ENCODE data around the gene MRPL44.

MRPL44 gene

GRCh38 chr2:223944703-223945531 lies 12.3 kb upstream of the MRPL44 start, which contains the start of gene WDFY1:
Gene WDFY1, minus strand, starts transcription at chr2:223945335. Its CDS starts 51 bp downstream, at chr2:223945284.
- Mint-ChIP-seq H3K36me3 (ENCODE audit: low read depth) (peaks cover 40% of the 10 kb centered on the region), H3K27me3 (no peaks in the 10 kb centered on the region), H3K4me3 (peak within 1 kb of the TSS; percentile 99), H3K9me3 (peaks cover under 1% of the 10 kb centered on the region), H3K27ac (peak within 1 kb of the TSS; percentile 99), H3K4me1 (ENCODE audit: low read depth) (peaks cover 19% of the 10 kb centered on the region)
- intact Hi-C loops (cut with micrococcal nuclease): loop anchor here (1.0 kb wide), 1 partner anchor 12 kb away; the partner anchor contains the start of gene MRPL44

GRCh38 chr2:223945755-223946154 lies 11.5 kb upstream of the MRPL44 start:
- Mint-ChIP-seq H3K27me3 (no peaks in the 10 kb centered on the region), H3K9me3 (no peaks in the 10 kb centered on the region), H3K4me1 (ENCODE audit: low read depth) (peaks cover 21% of the 10 kb centered on the region), H3K4me3 (no peak overlapping the region), H3K36me3 (ENCODE audit: low read depth) (peaks cover 33% of the 10 kb centered on the region), H3K27ac (no peak overlapping the region)
- intact Hi-C loops (cut with micrococcal nuclease): loop anchor here (1.0 kb wide), 1 partner anchor 12 kb away; the partner anchor contains the start of gene MRPL44

- Mint-ChIP-seq H3K27me3 (no peaks in the 10 kb centered on the region), H3K27ac (no peak overlapping the region), H3K9me3 (no peaks in the 10 kb centered on the region), H3K4me1 (ENCODE audit: low read depth) (peaks cover 14% of the 10 kb centered on the region), H3K36me3 (ENCODE audit: low read depth) (peaks cover 22% of the 10 kb centered on the region), H3K4me3 (no peak overlapping the region)
- intact Hi-C loops (cut with micrococcal nuclease): no loop called here
These were observed 9.5 kb upstream of the MRPL44 start for GRCh38 chr2:223947711-223948205.

DNA sequence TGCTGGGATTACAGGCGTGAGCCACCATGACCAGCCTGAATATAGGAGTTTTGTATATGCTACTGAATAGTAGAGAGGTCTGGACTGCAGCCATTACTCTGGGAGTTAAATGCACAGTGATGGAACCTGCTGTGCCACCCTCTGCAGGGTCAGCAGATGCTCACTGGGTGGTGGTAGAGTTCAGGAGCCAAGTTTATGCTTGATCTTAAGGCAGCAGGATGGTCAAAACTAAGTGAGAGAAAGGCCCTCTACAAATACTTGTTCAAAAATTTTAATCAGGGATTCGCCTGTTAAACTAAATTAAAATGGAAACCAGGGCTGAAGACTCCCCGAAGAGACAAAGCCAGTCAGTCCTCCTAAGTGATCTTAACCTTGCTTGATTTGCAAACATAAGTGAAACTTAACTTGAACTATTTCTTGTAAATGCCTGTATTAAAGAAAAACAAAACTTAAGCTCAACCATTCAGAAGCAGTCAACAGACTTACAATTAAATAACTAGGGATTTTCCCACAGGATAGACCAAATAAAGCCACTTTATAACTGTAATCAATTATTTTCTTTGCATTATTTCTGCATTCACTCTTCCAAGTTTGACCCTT lies 7.9 kb upstream of the MRPL44 start:
- Mint-ChIP-seq H3K4me1 (ENCODE audit: low read depth) (peaks cover 5% of the 10 kb centered on the region), H3K9me3 (no peaks in the 10 kb centered on the region), H3K27me3 (no peaks in the 10 kb centered on the region), H3K4me3 (no peak overlapping the region), H3K27ac (no peak overlapping the region), H3K36me3 (ENCODE audit: low read depth) (peaks cover 10% of the 10 kb centered on the region)
- intact Hi-C loops (cut with micrococcal nuclease): no loop called here

DNA sequence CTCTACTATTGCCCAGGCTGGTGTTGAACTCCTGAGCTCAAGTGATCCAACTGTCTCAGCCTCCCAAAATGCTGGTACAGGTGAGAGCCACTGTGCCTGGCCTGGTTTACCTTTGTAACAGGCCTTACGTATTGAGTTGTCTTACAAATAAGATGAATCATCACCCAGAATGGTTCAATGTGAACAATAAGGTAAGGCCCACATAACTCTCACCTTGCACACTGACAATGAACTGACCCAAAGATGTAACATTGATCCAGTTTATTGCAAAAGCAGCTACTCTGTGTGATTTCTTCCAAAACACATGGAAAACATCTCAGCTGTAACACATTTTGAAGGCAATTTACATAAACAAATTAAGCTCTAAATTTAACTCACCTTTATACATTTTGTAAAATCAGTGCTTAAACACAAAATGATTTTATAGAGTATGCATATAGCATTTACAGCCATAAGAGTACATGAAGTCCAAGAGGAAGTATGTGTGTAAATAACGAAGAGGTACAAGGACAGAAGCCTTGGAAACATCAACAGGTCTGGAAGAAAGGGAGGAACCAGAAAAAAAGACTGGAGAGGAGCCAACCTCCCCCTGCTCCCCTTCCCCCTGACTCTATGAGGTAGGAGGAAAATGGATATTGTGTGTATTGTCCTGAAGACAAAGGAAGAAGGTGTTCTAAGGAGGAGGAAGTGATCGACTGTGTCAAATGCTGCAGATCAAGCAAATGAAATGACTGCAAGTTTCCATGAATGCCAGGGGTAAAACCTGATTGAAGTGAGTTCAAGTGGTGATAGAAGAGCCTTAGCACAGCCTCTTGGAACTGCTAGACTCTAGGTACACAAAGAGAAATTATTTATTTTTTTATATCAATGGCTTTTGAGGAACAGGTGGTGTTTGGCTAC lies 6.6 kb upstream of the MRPL44 start:
- Mint-ChIP-seq H3K4me3 (no peak overlapping the region), H3K27me3 (no peaks in the 10 kb centered on the region), H3K27ac (peak overlapping the region; percentile 54), H3K9me3 (no peaks in the 10 kb centered on the region), H3K4me1 (ENCODE audit: low read depth) (peaks cover 5% of the 10 kb centered on the region), H3K36me3 (ENCODE audit: low read depth) (no peaks in the 10 kb centered on the region)
- intact Hi-C loops (cut with micrococcal nuclease): loop anchor here (10.0 kb wide), 1 partner anchor 634 kb away; the partner anchor contains the start of gene CUL3

GRCh38 chr2:223952280-223952968 lies 4.8 kb upstream of the MRPL44 start:
- Mint-ChIP-seq H3K4me1 (ENCODE audit: low read depth) (peaks cover 12% of the 10 kb centered on the region), H3K36me3 (ENCODE audit: low read depth) (peaks cover 3% of the 10 kb centered on the region), H3K9me3 (no peaks in the 10 kb centered on the region), H3K27me3 (no peaks in the 10 kb centered on the region), H3K27ac (no peak overlapping the region), H3K4me3 (no peak overlapping the region)
- intact Hi-C loops (cut with micrococcal nuclease): loop anchor here (10.0 kb wide), 1 partner anchor 632 kb away; the partner anchor contains the start of gene CUL3

DNA sequence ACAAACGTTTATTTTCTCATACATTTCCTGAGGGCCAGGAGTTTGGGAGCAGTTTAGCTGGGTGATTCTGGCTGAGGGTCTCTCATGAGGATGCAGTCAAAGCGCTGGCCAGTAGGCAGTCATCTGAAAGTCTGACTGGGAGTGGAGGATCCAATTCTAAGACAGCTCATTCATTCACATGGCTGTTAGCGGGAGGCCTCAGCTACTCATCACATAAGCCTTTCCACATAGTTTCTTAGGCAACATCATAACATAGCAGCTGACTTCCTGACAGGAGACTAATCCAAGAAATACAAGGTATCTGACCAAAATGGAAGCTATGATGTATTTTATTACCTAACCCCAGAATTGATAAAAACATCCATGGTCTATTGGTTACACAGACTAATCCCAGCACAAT lies 2.9 kb upstream of the MRPL44 start:
- no peaks in the 10 kb centered on the region for H3K27me3 Mint-ChIP-seq
- no peaks in the 10 kb centered on the region for H3K9me3 Mint-ChIP-seq
- H3K4me3 Mint-ChIP-seq: no peak overlapping the region
- H3K4me1 Mint-ChIP-seq (ENCODE audit: low read depth): peaks cover 13% of the 10 kb centered on the region
- no peak overlapping the region for H3K27ac Mint-ChIP-seq
- intact Hi-C loops (cut with micrococcal nuclease): loop anchor here (10.0 kb wide), 1 partner anchor 630 kb away; the partner anchor contains the start of gene CUL3
- peaks cover 8% of the 10 kb centered on the region for H3K36me3 Mint-ChIP-seq (ENCODE audit: low read depth)

DNA sequence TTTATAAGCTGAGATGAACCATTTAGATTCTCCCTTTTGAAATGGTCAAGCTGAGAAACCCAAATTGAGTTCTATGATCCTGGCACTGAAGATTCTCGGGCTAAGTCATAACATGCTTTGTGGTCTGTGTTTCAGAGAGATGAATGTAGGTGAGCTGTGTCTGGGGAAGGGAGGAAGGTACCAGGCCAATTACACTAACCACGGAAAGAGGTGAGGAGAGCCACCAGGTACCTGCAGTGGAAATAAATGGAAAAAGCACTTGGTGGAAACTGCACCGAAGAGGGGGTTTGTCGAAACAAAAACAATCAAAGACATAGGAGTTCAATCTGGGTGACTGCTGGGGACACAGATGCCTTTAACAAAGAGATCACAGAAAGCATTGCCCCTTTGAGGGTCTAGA lies 963 bp upstream of the MRPL44 start:
- no peaks in the 10 kb centered on the region for H3K27me3 Mint-ChIP-seq
- peak overlapping the region; percentile 95 for H3K4me3 Mint-ChIP-seq
- intact Hi-C loops (cut with micrococcal nuclease): loop anchor here (5.0 to 10.0 kb wide), 2 partner anchors 119 to 629 kb away; partner anchors contain the start of genes AP1S3 and CUL3
- peaks cover 25% of the 10 kb centered on the region for H3K36me3 Mint-ChIP-seq (ENCODE audit: low read depth)
- peaks cover 27% of the 10 kb centered on the region for H3K4me1 Mint-ChIP-seq (ENCODE audit: low read depth)
- peak overlapping the region; percentile 99 for H3K27ac Mint-ChIP-seq
- no peaks in the 10 kb centered on the region for H3K9me3 Mint-ChIP-seq

GRCh38 chr2:223959688-223960087 lies 2.4 kb downstream of the MRPL44 start:
- Mint-ChIP-seq H3K36me3 (ENCODE audit: low read depth) (peaks cover 52% of the 10 kb centered on the region), H3K9me3 (no peaks in the 10 kb centered on the region), H3K27ac (no peak overlapping the region), H3K4me1 (ENCODE audit: low read depth) (peaks cover 36% of the 10 kb centered on the region), H3K27me3 (no peaks in the 10 kb centered on the region), H3K4me3 (peak overlapping the region; percentile 20)
- intact Hi-C loops (cut with micrococcal nuclease): loop anchor here (5.0 to 10.0 kb wide), 2 partner anchors 122 to 625 kb away; partner anchors contain the start of genes AP1S3 and CUL3

- peaks cover 59% of the 10 kb centered on the region for H3K36me3 Mint-ChIP-seq (ENCODE audit: low read depth)
- no peaks in the 10 kb centered on the region for H3K27me3 Mint-ChIP-seq
- H3K9me3 Mint-ChIP-seq: no peaks in the 10 kb centered on the region
- no peak overlapping the region for H3K27ac Mint-ChIP-seq
- intact Hi-C loops (cut with micrococcal nuclease): no loop called here
- no peak overlapping the region for H3K4me3 Mint-ChIP-seq
- no peaks in the 10 kb centered on the region for H3K4me1 Mint-ChIP-seq (ENCODE audit: low read depth)
These were observed 10.7 kb downstream of the MRPL44 start for GRCh38 chr2:223967981-223968380.

- H3K27ac Mint-ChIP-seq: no peak overlapping the region
These were observed 12.1 kb downstream of the MRPL44 start for GRCh38 chr2:223969315-223969714.

GRCh38 chr2:223969856-223970255 lies 12.6 kb downstream of the MRPL44 start:
- no peak overlapping the region for H3K4me3 Mint-ChIP-seq
- no peaks in the 10 kb centered on the region for H3K9me3 Mint-ChIP-seq
- no peaks in the 10 kb centered on the region for H3K27me3 Mint-ChIP-seq
- intact Hi-C loops (cut with micrococcal nuclease): loop anchor here (1.0 kb wide), 1 partner anchor 314 kb away; no protein-coding TSS in a partner anchor
- H3K27ac Mint-ChIP-seq: no peak overlapping the region
- H3K4me1 Mint-ChIP-seq (ENCODE audit: low read depth): no peaks in the 10 kb centered on the region
- peaks cover 46% of the 10 kb centered on the region for H3K36me3 Mint-ChIP-seq (ENCODE audit: low read depth)

More at GRCh38 chr2:223969315-223969714, 12.1 kb downstream of the MRPL44 start:
- Mint-ChIP-seq H3K4me3 (no peak overlapping the region), H3K36me3 (ENCODE audit: low read depth) (peaks cover 51% of the 10 kb centered on the region), H3K27me3 (no peaks in the 10 kb centered on the region), H3K9me3 (no peaks in the 10 kb centered on the region), H3K4me1 (ENCODE audit: low read depth) (no peaks in the 10 kb centered on the region)
- intact Hi-C loops (cut with micrococcal nuclease): no loop called here

Measured in dendritic cell treated with granulocyte-macrophage colony-stimulating factor and Interleukin-4, amounts not matched to agents 40 ng/mL and 50 ng/mL, for 4 days (primary cell).